Smooth muscle cell (in vitro differentiated cells): ENCODE results near the gene NUDT22. TPM values are rescaled to one million over a fixed set of nuclear protein-coding genes. Genes with fewer than 3 reads are reported as not detected.

Source experiments
- DNase-seq: peaks from one replicate; lab custom pipeline; 2025; ENCODE audit not compliant: unreplicated experiment; lab: John Stamatoyannopoulos, UW
- H2AFZ ChIP-seq: fragments of 200-600 bp; sonication (generic); 2 replicates; pipeline ENCODE4 v1.6.0; 2016; ENCODE audit warnings: antibody characterized with exemption, low read depth, mild to moderate bottlenecking
- H3F3A ChIP-seq: fragments of 200-600 bp; sonication (generic); 2 replicates; pipeline ENCODE4 v1.6.0; 2017; ENCODE audit warnings: antibody characterized with exemption, low read depth
- H3K27ac ChIP-seq: fragments of 200-600 bp; sonication (generic); 2 replicates; pipeline ENCODE4 v1.5.1; 2016; ENCODE audit warnings: low read depth, mild to moderate bottlenecking
- H3K27me3 ChIP-seq: fragments of 200-600 bp; sonication (generic); 2 replicates; pipeline ENCODE4 v1.6.1; 2016; ENCODE audit warnings: low read depth, mild to moderate bottlenecking
- H3K36me3 ChIP-seq: fragments of 200-600 bp; sonication (generic); 2 replicates; pipeline ENCODE4 v1.5.1; 2016; ENCODE audit warnings: low read depth
- H3K4me1 ChIP-seq: fragments of 200-600 bp; sonication (generic); 2 replicates; pipeline ENCODE4 v1.5.1; 2016; ENCODE audit warnings: low read depth
- H3K4me2 ChIP-seq: fragments of 200-600 bp; sonication (generic); 2 replicates; pipeline ENCODE4 v1.6.0; 2016; ENCODE audit warnings: mild to moderate bottlenecking
- H3K4me3 ChIP-seq: fragments of 200-600 bp; sonication (generic); 2 replicates; pipeline ENCODE4 v1.5.1; 2016; ENCODE audit warnings: mild to moderate bottlenecking
- H3K79me2 ChIP-seq: fragments of 200-600 bp; sonication (generic); 2 replicates; pipeline ENCODE4 v1.6.0; 2016; ENCODE audit warnings: low read depth, mild to moderate bottlenecking
- H3K9ac ChIP-seq: fragments of 200-600 bp; sonication (generic); 2 replicates; pipeline ENCODE4 v1.6.0; 2016; ENCODE audit warnings: low read depth
- H3K9me3 ChIP-seq: fragments of 200-600 bp; sonication (generic); replicated peaks from 2 replicates; pipeline ENCODE4 v1.5.1; 2016; ENCODE audit warnings: low read depth
- H4K20me1 ChIP-seq: fragments of 200-600 bp; sonication (generic); 2 replicates; pipeline ENCODE4 v1.6.0; 2016; ENCODE audit warnings: low read depth
- WGBS: methylation state at CpG from one replicate; pipeline ENCODE4 v1.1.7; 2016; ENCODE audit warnings: low lambda C conversion rate; 5-methylcytosine and 5-hydroxymethylcytosine counted together
- polyA plus RNA-seq: library from polyadenylated mRNA; unstranded; fragments of >200 nt; fragmentation: Nextera tagmentation; extraction: Ambion mirVana; gene quantifications from 2 replicates; pipeline ENCODE4 v1.2.1, GENCODE V29; 2016
- total RNA-seq: library from RNA; depleted of rRNA; stranded (reverse); fragments of >200 nt; gene quantifications from 2 replicates; pipeline ENCODE4 v1.2.3, GENCODE V29; 2014
- TF ChIP-seq, protein P1 (sequence below): fragments of 200-600 bp; sonication (generic); IDR thresholded peaks from 2 replicates; pipeline ENCODE4 v1.5.1; 2017; ENCODE audit warnings: borderline replicate concordance, mild to moderate bottlenecking, antibody characterized with exemption; ENCODE audit not compliant: insufficient read depth, poor library complexity, severe bottlenecking

NUDT22 gene
- total and polyA plus RNA-seq, 2 experiments from 2014 or later = 51.5 to 82.1 TPM

DNA sequence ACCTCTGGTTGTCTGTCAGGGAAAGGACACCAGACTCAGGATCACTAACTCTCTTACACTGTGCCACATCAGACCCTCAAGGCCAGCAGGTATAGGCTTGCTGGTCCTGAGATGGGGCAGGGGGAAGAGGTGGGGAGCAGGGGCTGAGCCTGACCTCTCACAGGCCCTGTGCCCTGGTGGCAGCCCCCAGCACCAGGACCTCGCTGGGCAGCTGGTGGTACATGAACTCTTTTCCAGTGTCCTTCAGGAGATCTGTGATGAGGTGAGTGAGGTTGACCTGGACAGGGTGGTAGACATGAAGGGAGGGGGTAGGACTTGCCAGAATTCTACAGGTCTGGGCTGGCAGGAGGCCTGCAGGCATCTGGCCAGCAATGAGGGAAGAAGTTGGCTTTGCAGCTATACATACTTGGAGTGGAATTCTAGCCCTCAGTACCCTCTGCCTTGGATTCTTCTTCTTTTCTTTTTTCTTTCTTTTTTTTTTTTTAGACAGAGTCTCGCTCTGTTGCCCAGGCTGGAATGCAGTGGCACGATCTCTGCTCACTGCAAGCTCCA lies 1.4 kb downstream of the NUDT22 start:
- no peaks in the 10 kb centered on the region for H3F3A ChIP-seq
- DNase-seq = no peak
- peaks cover 22% of the 10 kb centered on the region for H3K79me2 ChIP-seq
- H3K4me2 ChIP-seq = peak overlapping the region; percentile 97
- H2AFZ ChIP-seq = no peak overlapping the region
- H3K4me1 ChIP-seq = peaks cover 19% of the 10 kb centered on the region
- H3K27me3 ChIP-seq = no peaks in the 10 kb centered on the region
- no peak overlapping the region for H3K27ac ChIP-seq
- no peaks in the 10 kb centered on the region for H3K9me3 ChIP-seq
- H3K36me3 ChIP-seq = no peaks in the 10 kb centered on the region
- WGBS = 80% methylated on average over 2 of the region's 3 CpGs
- H3K4me3 ChIP-seq = peak overlapping the region; percentile 63
- no peak overlapping the region for H3K9ac ChIP-seq
- no peaks in the 10 kb centered on the region for H4K20me1 ChIP-seq
- TF ChIP-seq, protein P1, sequence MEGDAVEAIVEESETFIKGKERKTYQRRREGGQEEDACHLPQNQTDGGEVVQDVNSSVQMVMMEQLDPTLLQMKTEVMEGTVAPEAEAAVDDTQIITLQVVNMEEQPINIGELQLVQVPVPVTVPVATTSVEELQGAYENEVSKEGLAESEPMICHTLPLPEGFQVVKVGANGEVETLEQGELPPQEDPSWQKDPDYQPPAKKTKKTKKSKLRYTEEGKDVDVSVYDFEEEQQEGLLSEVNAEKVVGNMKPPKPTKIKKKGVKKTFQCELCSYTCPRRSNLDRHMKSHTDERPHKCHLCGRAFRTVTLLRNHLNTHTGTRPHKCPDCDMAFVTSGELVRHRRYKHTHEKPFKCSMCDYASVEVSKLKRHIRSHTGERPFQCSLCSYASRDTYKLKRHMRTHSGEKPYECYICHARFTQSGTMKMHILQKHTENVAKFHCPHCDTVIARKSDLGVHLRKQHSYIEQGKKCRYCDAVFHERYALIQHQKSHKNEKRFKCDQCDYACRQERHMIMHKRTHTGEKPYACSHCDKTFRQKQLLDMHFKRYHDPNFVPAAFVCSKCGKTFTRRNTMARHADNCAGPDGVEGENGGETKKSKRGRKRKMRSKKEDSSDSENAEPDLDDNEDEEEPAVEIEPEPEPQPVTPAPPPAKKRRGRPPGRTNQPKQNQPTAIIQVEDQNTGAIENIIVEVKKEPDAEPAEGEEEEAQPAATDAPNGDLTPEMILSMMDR = no peak

DNA sequence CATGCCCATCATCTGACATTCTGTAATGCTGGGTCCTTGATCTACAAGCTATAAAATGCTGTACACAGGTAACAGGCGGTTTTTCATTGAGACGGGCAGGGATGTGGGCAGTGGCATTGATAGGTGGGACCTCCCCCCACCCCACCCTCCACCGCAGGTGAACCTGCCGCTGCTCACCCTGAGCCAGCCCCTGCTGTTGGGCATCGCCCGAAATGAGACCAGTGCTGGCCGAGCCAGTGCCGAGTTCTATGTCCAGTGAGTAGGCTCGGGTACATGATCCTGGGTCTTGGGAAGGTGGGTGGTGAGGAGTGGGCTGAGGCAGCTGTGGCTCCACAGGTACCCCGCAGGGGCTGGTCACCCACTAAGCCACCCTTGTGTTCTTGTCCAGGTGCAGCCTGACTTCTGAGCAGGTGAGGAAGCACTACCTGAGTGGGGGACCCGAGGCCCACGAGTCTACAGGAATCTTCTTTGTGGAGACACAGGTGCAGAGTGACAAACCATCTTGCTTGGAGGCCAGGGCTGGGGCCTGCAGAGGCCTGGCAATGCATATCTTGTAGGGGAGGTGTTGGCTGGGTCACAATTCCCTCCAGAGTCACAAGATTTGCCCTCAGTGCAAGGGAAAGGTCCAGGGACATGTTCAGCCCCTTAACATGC lies 3.1 kb downstream of the NUDT22 start:
- H3K4me1 ChIP-seq = peaks cover 19% of the 10 kb centered on the region
- no peak overlapping the region for H3K27ac ChIP-seq
- peak overlapping the region; percentile 97 for H3K4me2 ChIP-seq
- H3K27me3 ChIP-seq = no peaks in the 10 kb centered on the region
- no peaks in the 10 kb centered on the region for H3K36me3 ChIP-seq
- DNase-seq = no peak
- H3K9me3 ChIP-seq = no peaks in the 10 kb centered on the region
- H3K79me2 ChIP-seq = peaks cover 22% of the 10 kb centered on the region
- H2AFZ ChIP-seq = no peak overlapping the region
- no peaks in the 10 kb centered on the region for H3F3A ChIP-seq
- WGBS = 96% methylated on average over 12 of the region's 12 CpGs
- no peak overlapping the region for H3K9ac ChIP-seq
- TF ChIP-seq, protein P1 = no peak
- no peaks in the 10 kb centered on the region for H4K20me1 ChIP-seq
- H3K4me3 ChIP-seq = no peak overlapping the region

DNA sequence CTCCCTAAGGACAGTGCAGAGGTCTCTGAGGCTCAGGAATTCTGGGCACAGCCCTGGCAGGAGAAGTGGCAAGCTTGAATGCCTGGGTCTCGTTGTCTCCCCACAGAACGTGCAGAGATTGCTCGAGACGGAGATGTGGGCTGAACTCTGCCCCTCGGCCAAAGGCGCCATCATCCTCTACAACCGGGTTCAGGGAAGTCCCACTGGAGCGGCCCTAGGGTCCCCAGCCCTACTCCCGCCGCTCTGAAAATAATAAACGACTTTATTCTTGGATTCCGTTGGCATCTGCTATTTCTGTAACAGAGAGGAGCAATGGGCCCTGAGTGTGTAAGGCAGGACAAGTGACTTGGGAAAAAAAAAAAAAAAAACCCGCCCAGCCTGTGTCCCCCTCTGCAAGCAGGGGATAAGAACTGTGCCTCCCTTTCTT lies 3.7 kb downstream of the NUDT22 start:
- TF ChIP-seq, protein P1 = no peak
- Histone ChIP-seq H3K9me3 (no peaks in the 10 kb centered on the region), H3F3A (no peaks in the 10 kb centered on the region), H4K20me1 (no peaks in the 10 kb centered on the region), H2AFZ (no peak overlapping the region), H3K4me2 (peak overlapping the region; percentile 97), H3K36me3 (no peaks in the 10 kb centered on the region), H3K27ac (peak overlapping the region; percentile 44), H3K4me3 (peak overlapping the region; percentile 79), H3K79me2 (peaks cover 22% of the 10 kb centered on the region), H3K9ac (no peak overlapping the region), H3K27me3 (no peaks in the 10 kb centered on the region), H3K4me1 (peaks cover 19% of the 10 kb centered on the region)
- DNase-seq = no peak
- WGBS = 68% methylated on average over 13 of the region's 13 CpGs
